ENCODE measurements around the gene ZNRF1.

Gene ZNRF1

GRCh38 chr16:75097941-75098901 lies 99.4 kb downstream of the ZNRF1 start:
- peak; percentile 94 for ATAC-seq
- peak; percentile 79 for DNase-seq

- DNase-seq (no peak), ATAC-seq (no peak)
Observed at GRCh38 chr16:75099075-75099667, 100.3 kb downstream of the ZNRF1 start.

DNA sequence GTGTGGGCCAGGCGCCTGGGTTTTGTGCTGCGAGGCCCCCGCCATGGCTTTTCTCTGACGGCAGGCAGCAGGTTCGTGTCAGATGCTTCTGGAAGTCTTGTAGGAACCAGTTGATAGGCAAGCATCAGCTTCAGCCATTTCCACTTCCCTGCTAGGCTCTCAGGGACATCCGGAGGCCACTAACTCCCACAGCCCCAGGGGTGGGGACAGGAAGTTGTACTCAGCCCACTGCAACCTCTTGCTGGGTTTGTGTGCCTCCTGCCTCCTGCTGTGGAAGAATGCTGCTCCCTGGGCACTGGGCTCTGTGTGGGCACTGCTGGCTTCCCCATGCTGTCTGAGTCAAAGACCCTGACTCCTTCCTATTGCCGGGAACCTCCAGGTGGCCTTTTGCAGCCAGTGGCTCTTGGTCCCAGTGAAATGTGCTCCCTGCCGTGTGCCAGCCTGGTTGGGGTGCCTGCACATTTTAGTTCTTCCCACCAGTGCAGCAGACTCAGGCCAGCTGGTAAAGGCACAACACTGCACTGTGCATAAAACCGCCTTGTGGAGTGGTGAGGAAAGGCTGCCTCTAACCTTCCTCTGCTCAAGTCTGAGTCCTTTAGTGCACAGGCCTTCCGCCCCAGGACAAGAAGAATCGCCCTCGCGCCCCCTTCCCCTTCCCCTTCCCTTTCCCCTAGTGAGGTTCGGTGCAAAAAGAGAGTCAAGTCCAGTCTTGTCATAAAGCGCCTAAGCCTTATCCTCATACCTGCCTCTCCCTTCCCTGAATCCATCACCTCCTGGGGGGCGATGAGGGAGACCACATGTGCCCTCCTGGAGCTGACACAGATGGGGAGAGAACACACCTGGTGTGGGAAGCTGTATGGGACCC lies 101.1 kb downstream of the ZNRF1 start:
- DNase-seq: peak; percentile 52
- ATAC-seq: peak; percentile 41

DNA sequence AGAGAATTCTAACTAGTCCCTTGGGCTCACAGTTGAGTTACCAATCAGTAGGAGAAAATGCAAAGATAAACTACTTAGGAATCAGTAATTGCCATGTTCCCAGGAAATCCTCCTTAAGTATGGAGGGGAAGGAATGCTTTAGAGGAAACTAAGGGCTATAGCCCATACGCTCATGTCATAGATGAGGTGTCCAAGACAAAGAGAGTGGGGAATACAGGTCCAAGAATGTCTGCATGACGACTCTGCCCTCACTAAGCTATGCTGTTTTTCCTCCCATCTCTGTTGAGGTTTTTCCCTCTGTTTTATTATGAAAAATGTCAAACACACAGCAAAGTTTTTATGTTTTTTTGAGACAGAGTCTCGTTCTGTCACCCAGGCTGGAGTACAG lies 101.8 kb downstream of the ZNRF1 start:
- ATAC-seq (no peak), DNase-seq (no peak)

DNA sequence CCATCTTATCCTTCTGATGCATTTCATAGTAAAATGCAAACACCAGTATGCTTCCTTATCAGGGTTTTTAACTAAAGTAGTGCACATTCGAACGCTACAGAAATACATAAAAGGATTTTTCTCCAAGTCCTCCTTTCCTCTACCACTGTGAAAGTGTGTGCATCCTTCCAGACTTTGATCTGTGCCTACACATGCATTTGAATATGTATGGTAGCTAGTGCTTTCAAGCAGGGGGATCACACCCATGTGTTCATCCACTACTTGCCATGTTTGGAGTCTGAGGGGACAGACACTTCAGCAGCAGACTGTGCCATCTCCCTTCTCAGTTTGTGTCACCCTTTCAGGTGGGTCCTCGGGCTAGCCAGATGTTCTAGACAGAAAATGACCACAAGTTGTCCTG lies 102.8 kb downstream of the ZNRF1 start:
- no peak for DNase-seq
- no peak for ATAC-seq

- DNase-seq (no peak), ATAC-seq (no peak)
Observed at GRCh38 chr16:75102595-75102994, 103.8 kb downstream of the ZNRF1 start.

GRCh38 chr16:75103994-75104393 lies 105.2 kb downstream of the ZNRF1 start:
- ATAC-seq: no peak

DNA sequence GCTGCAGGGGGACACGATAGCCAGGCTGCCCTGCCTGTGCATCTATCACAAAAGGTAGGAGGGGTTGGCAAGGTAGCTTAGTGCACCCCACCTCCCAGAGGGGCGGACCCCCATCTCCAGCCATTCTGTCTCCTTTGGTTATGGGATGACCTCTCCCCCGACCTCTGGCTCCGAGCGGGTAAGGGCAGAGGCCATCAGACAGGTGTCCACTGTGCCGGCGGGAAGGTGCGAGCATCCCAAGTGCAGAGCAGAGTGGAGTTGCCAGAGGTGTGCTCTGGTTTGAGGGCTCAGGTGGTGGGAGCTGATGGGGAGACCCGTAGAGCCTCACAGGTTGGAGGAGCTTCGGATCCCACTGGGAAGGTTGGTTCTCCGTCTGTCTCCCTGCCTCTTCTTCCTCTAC lies 106.0 kb downstream of the ZNRF1 start:
- ATAC-seq: no peak
- DNase-seq: no peak

More at GRCh38 chr16:75103994-75104393, 105.2 kb downstream of the ZNRF1 start:
- DNase-seq: no peak

DNA sequence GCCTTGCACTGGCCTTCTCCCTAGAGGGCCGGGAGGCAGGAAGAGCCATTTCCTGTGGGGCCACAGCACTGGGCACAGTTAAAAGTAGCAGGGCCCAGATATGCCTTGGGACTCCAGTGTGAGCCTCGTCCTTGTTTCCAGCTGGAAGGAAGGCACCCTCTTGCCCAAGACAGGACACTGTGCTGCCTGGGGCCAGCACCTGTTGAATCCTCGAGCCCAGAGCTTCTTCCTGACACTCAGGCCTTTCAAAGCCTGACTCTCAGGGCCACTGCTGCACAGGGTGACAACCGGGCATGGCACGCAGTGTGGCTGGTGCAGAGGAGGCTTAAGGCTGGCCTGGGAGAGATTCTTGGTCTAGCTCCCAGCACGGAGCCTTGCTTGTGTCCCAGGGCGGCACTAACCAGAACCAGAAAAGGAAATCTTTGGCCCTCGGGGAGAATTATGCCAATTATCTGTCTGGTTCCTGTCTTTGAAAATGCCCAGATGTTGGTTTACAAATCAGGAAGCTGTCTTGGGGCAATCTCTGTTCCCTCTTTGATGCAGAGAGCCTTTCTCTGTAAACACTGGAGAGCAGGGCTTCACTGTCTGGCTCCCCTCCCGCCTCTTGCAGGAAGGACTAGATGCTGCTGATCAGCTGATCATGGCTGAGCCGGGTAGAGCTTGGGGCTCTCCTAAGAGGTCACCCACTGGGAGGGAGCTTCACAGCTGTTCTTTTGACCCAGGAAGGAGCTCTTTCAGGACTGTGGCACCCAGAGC lies 106.7 kb downstream of the ZNRF1 start:
- DNase-seq (no peak), ATAC-seq (no peak)

GRCh38 chr16:75106351-75107274 lies 107.8 kb downstream of the ZNRF1 start:
- no peak for DNase-seq
- no peak for ATAC-seq

GRCh38 chr16:75107505-75107904 lies 108.7 kb downstream of the ZNRF1 start:
- DNase-seq (no peak), ATAC-seq (no peak)

- DNase-seq (peak; percentile 84), ATAC-seq (peak; percentile 83)
Observed at GRCh38 chr16:75108792-75109731, 110.2 kb downstream of the ZNRF1 start.

DNA sequence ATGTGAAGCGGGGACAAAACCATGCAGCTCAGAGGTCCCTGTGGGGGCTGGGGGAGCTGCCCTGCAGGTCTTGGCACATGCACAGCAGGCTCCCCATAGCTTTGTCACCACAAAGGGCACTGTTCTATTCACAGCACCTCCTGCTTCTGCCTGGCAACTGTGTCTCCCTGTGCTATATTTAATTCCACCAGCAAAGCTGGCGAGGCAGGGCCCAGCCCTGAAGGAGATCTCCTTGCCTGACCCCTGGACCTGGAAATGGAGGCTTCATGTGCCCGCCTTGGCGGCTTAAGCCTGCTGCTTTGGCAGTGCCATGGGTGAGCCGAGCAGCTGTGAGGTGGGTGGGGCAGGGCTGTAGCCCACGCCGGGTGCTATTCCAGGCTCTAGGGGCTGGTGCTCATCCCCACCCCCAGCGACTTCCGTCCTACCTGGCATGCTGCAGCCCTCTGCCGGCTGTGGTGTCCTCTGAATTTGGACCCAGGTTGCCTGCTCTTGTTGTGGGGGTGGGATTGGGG lies 111.0 kb downstream of the ZNRF1 start:
- ATAC-seq (no peak), DNase-seq (peak; percentile 29)

- peak; percentile 73 for ATAC-seq
- peak; percentile 84 for DNase-seq
Observed at GRCh38 chr16:75110637-75111513, 112.1 kb downstream of the ZNRF1 start.

DNA sequence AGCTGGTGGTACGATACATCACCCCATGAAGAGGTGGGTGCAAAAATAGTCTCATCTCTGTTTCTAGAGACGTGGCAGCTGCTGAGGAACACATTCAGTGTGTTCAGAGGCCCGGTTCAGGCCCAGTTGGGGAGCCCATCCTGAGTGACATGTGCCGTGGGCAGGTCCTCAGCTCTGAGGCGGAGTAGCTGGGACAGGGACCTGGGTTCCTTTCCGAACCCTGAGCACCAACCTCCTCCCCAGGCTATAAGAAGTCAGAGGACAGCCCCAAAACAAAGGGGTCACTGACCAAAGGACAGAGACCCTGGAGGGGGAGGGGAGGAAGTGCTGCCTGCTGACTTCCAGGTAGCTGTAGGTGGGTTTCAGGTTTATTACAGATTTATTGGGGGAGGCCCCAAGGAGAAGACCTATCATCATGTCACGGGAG lies 112.7 kb downstream of the ZNRF1 start:
- no peak for ATAC-seq
- no peak for DNase-seq

DNA sequence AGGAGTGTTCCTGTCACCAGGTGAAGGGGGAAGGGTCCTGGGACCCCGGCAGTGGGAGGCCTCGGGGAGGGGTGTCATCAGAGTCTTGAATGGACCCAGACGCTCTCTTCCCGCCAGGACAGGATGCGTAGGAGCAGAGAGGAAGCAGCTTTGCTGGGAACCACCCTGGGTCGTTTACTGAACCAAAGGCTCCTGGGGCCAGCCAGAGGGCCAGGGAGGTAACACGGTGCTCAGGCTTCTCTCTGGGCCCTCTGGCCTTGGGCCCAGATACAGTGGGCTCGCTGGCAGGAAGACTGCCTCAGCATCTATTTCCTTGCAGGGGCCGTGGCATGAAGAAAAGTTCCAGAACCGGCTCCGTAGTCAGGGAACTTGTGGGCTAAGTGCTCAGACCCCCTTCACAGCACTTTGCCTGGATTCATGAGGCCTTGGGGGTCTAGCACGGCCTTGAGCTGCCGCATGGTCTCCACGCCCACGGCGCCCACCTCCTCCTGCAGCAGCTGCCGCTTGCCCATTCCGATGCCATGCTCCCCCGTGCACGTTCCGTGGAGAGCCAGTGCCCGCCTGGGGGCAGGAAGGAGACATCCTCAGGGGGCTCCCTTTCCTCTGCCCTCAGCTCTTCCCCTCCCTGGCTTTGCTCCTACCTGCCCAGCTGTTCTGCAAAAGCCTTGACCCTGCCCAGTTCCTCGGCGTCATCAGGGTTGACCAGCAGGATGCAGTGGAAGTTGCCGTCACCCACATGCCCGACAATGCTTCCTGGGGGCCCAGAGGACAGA lies 113.3 kb downstream of the ZNRF1 start:
- no peak for DNase-seq
- ATAC-seq: no peak

GRCh38 chr16:75112734-75113491 lies 114.1 kb downstream of the ZNRF1 start:
- ATAC-seq: no peak
- DNase-seq: no peak

Data from stimulated activated naive CD8-positive, alpha-beta T cell treated with anti-CD3 and anti-CD28 coated beads, Interleukin-15, Interleukin-2, amounts not matched to agents 100 U/mL and 50 U/mL, for 24 hours (primary cell).